COLO668 (cell line): ENCODE measurements around the gene PPM1E.
A peak's percentile ranks its signal among the peaks of the same experiment; 100 is the strongest.

ENCODE experiments used
- DNase-seq: peaks from one replicate; lab custom pipeline; 2025; ENCODE audit not compliant: unreplicated experiment; lab: John Stamatoyannopoulos, UW

PPM1E gene

DNA sequence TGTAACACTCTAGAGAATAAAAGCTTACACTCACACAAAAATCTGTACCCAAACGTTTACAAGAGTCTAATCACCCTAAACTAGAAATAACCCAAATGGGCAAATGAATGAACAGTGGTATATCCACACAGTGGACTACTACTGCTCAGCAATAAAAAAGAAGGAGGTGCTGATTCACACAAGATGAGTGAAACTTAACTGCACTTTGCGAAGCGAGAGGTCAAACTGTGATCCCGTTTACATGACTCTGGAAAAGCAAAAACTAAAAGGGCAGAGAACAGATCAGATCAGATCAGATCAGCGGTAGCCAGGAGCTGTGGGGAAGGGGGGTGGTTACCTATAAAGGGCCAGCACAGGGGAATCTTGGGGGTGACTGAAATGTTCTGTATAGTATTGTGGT, 237.7 kb downstream of the PPM1E start:
- no peak for DNase-seq

DNA sequence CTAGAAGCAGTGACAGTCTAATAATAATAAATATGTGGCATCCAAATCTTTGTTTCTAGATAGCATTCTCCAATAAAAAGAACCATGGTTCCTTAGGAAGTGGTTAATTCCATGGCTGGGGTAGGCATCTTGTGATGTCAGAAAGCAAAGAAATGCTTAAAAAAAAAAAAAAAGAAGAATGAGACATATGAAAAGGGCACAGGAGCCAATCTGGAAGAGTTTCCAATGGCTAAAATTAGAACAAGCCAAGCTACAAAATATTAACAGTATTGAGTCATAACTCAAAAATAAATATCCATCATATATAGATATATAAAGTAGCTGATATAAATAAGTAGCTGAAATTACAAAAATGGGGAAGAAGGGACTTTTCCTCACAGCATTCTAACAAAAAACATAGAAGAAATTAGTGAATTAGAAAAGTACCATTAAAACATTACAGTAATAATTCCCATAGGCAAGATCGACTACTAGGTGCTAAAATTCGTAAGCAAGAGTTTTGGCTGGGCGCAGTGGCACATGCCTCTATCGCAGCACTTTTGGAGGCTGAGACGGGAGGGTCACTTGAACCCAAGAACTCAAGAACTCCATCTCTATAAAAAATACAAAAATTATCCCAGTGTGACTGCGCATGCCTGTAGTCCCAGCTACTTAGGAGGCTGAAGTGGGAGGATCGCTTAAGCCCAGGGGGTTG, 239.7 kb downstream of the PPM1E start:
- no peak for DNase-seq

DNA sequence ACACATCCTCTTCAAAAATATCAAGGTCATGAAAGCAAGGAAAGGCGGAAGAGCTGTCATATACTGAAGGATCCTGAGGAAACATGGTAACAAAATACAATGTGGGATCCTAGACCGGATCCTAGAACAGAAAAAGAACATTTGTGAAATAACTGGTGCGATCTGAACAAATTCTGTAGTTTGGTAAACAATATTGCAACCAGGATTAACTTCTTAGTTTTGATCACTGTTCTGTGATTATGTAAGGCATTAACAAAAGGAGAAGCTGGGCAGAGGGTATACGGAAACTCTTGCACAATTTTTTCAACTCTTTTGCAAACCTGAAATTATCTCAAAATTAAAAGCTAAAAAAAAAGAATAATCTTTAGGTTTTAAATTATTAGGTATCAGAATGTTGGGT, 241.3 kb downstream of the PPM1E start:
- DNase-seq: no peak

DNA sequence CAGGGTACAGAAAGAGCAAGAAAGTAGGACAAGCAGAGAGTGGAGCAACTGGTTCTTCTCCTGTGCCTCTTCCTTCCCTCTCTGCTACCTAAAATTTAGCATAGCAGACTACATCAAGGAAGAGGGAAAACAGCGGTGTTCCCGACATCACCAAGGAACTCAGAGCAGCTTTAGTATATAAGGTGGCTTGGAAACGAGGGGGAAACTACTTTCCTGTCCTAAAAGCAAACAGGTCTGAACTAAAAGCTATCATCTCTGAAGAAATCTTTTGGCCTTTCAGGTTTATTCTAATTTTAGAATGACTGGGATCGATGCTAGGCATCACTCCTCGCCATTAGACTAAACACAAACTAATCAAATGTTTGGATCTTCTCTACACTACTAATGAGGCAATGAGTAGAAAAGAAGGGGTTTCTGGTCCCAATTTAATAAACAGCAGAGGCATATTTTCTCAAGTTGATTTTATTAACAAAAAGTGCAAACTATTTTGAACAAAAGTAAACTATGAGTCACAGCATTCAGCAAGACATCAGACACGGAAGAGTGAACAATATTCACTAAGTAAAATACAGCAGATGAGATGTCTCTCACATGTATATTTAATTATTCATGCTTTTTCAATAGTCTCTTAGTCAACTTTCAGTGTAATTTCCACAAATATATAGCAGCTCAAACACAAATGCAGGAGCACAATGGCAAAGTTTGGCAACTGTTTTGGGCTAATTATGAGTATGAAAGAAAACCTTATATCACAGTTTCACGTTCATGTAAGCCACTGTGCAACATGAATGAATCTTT, 242.3 kb downstream of the PPM1E start:
- no peak for DNase-seq

DNA sequence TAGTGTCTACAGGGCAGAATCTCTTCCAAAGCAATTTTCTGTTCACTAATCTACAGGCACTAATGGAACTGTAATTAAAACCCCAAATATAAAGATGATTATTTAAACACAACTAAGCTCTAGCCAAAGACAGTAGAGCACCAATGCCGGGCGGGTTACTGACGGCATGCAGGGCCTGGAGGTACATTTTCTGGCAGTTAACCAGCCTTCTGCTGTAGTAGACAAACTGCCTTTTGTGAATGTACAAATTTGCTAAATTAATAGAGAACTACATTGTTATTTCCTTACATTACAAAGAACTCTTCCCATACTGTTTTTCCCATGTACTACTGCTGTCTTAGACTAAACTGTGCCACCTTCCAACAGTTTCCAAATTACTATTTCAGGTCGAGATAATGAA, 243.2 kb downstream of the PPM1E start:
- no peak for DNase-seq

DNA sequence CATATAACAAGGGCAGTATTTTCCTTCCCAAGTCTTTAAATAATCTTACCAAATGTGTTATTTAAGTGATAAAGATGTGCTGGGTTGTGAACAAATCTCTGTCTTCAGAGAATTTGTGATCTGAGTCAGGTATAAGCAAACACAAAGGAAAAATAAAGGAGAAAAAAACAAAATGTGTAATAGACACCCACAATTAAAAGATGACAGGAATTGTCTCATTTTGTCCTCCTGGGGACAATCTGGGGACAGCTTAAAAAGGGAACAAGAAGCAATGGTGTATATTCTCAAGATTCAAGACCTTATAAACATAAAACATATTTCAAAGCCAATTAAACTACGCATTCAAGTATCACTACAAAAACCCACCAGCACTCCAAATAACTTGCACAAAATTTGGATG, 243.8 kb downstream of the PPM1E start:
- DNase-seq: no peak

DNA sequence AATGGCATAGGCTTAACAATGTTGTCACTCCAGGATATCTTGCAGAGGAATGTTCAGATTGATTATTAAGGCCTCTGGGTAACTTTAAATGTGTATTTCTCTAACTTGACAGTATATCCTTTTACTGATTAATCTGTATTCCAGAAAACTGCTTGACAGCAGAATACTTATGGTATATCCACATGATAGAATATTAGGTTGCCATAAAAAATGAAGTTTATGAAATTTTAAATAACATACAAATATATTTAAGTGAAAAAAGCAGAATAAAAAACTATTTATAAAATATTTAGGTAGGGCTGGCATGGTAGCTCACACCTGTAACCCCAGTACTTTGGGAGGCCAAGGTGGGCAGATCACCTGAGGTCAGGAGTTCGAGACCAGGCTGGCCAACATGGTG, 244.4 kb downstream of the PPM1E start:
- no peak for DNase-seq

DNA sequence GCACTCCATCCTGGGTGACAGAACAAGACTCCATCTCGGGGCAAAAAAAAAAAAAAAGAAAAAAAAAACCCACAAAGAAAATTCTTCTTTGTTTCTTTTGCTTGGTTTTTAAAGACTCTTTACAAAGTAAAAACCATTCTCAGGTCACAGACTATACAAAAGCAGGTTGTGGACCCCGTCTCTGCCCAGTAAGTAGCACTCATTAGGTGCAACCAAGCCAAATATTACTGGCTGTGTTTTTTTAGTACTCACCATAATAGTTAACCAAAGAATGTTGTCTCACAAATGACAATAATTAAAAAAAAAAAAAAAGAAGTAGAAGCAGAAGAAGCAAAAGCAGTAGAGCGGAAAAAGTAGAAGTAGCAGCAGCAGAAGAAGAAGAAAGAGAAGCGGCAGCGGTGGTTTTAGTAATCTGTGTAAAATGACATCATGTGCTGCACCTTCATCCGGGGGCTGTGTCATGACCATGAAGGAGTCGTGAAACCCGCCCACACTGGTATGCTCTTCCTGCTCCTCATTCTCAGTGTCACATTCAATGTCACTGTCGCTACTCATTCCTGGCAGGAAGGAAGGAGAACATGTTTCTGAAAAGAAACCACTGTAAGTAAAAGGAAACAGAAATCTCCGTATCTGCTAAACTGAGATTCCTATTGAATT, 245.6 kb downstream of the PPM1E start:
- DNase-seq: no peak

DNA sequence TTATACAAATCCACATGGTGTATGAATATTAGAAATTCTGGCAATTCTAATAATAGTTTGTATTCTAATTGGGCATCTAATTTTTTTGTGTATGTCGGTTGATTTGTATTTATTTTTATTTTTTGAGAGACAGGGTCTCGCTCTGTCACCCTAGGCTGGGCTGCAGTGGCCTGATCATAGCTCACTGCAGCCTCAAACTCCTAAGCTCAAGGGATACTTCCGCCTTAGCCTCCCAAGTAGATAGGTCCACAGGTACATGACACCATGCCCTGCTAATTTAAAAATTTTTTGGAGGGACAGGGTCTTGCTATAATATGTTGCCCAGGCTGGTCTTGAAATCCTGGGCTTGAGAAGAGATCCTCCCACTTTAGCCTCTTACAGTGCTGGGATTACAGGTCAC, 246.5 kb downstream of the PPM1E start:
- no peak for DNase-seq

DNA sequence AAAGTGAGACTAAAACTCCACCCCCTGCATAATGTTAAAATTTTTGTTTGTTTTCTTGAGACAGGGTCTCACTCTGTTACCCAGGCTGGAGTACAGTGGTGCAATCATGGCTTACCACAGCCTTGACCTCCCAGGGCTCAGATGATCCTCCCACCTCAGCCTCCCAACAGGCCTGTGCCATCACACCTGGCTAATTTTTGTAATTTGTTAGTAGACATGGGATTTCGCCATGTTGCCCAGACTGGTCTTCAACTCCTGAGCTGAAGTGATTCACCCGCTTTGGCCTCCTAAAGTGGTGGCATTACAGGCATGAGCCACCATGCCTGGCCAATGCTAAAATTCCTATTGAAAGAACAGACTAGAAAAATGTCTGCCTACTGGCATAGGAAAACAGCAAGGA, 247.2 kb downstream of the PPM1E start:
- DNase-seq: no peak

DNA sequence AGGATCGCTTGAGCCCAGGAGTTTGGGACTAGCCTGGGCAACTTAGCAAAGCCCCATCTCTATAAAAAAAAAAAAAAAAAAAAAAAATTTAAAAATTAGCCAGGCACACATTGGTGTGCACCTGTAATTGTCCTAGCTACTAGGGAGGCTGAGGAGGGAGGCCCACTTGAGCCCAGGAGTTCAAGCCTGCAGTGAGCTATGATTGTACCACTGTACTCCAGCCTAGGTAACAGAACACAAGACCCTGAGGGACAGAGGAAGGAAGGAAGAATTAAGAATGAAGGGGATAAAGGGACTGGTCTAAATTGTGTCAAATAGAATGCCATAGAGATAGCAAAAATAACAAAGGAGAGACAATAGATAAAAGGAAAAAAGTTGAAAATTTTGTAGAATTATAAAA, 248.2 kb downstream of the PPM1E start:
- no peak for DNase-seq

DNA sequence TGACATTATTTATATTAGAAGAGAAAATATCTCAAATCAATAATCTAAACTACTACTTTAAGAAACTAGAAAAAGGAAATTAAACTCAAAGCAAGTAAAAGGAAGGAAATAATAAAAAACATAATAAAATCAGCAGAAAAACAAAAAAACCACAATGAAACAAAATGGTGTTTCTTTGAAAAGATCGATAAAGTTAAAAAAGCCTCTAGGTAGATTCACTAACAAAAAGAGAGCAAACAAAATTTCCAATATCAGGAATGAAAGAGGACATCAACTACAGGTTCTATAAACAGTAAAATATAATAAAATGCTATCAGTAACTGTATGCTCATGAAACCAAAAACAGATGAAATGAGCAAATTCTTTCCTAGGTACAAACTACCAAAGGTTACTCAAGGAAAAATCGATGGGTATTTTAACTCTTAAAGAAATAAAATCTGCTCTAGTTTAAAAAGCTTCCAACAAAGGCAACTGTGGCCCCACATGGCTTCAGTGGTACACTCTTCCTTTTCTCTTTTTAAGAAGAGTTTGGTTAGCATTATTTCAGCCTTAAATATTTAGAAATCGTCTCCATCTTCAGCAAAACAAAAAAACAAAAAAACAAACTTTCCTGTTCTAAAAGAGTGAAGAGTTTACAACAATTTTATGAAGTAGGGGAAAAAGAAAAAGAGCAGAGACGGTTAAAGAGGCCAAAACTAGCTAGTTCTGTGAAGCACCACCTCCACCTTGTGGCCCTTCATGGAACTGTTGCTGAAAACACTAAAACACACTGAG, 248.9 kb downstream of the PPM1E start:
- DNase-seq: peak; percentile 28

DNA sequence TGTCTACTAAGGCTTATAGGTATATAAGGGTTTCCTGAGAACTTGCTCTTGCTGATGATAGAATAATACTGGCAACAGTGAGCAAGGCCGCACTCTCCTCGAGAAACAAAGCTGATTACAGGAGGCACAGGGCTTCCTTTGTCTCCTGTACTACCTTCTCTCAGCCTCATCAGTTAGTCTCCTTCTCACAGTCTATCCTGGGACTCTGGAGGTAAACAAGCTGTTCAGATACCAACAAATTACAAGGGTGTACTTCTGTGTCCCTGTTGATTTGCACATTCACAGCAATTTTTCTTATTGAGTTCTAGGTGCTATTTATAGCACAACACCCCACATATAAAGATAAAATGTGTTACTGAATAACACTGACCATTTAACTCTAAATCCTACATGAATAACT, 252.3 kb downstream of the PPM1E start:
- no peak for DNase-seq

DNA sequence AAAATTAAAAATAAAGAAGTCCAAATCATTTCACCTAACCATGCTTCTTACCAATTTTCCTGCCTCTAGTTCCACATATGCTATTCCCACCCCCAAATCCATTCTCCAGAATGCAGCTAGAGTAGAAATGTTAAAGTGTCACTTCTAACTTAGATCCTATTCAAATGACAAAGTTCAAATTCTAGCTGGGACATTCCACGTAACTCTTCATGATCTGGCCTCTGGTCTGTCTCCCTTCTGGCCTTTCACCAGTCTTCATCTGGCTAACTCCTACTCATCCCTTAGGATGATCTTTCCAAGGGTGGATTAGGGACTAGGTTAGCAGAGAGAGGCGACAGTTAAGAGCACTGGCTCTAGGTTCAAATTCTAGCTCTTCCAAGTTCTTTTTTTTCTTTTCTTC, 253.1 kb downstream of the PPM1E start:
- DNase-seq: no peak

DNA sequence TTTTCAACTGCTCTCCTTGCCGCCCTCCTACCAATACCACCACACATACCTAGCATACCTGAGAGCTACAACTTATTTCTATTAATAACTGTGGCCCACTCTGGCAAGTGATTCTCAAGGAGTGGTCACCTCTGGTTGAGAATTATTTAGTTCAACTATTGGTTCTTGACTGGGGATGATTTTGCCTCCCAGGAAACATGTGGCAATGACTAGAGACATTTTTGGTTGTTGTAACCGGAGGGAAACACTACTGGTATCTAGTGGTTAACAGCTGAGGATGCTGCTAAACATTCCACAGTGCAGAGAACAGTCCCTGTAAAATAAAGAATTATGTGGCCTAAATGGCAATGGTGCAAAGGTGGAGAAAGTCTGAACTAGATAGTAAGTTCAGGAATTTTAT, 254.4 kb downstream of the PPM1E start:
- DNase-seq: no peak

DNA sequence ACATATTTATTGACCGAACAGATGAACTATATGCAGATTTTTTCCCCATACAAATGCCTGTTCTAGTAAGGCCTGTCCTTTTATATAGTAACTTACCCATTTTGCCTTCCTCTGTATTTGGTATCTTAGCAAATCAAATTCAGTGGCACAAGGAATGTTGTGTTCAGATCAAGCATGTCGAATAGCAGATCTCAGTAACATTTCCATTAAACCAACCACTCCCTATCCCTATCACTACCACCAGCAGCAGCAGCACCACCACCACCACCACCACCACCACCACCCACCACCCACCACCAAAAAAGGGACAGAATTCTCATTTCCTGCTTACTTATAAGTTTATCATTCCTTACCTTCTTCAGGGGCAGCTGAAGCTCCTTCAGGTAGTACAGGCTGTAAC, 256.3 kb downstream of the PPM1E start:
- no peak for DNase-seq

DNA sequence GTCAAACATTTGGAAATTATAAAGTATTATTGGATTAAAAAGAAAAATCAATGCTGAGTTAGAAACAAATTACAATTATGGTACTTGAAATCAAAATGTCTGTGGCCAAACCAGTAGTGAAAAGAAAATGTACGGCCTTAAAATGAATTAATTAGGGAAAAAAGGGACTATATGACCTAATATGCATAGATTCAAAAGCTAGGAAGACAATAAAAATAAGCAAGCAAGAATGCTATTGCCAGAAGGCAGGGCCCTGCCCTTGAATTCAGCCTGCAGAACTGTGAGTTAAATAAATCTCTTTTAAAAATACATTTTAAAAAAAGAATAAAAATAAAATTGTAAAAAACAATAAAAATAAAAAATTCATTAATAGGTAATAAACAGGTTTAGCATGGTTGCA, 262.4 kb downstream of the PPM1E start:
- DNase-seq: no peak

DNA sequence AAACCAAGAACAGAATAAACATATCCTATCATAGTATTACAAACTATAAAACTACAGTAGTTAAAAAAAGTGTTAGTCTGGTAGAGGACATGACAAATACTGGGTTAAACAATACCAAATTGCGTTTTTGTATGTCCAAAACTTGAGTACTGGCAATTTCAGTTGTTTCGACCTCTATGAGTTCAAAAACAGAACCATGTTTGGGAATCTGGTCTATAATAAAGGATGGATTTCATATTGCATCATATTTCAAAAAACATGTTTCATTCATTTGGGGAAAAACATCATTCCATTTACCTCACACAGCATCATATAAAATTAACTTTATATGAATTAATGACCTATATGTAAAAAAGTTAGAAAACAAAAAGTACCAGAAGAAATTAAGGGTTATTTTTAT, 269.3 kb downstream of the PPM1E start:
- no peak for DNase-seq

DNA sequence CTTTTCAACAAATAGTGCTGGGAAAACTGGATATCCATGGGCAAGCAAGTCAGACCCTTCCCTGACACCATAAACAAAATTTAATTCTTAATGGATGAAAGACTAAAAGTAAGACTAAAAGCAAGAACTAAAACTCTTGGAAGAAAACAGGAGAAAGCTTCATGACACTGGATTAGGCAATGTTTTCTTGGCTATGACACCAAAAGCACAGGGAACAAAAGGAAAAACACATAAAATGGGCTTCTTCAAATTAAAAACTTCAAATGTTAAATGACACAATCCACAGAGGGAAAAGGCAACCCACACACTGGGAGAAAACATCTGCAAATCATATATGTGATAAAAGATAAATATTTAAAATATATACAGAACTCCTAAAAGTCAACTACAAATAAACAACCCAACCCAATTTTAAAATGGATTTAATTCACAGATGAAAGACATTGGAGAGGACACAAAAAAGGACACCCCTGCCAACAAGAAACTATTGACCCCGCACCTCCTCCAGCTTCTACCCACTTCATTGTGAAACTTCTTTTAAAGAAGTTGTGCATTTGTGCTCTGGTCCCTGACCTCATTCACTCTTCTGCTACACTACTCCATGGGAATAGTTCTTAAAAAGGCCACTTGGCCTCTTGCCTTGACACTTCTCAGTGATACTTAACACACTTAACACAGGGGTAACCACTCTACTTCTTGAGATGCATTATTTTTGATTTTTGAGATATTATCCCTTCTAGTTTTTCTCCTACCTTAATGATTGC, 270.7 kb downstream of the PPM1E start:
- DNase-seq: no peak

DNA sequence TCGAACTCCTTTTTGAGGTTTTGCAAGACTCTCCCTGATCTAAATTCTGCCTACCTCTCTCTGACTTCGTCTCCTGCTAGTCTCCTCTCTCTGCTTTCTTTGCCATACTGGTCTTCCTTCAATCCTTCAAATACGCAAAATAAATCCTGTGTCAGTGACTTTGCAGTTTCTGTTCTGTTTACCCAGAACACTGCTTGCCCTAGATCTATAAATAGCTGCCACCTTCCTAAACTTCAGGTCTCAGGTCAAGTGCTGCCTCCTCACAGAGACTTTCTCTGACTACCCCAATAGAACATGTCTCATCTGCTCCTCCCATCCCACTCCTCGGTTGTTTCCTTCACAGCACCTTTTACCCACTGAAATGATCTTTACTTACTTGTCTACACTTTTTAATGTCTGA, 272.1 kb downstream of the PPM1E start:
- DNase-seq: no peak

DNA sequence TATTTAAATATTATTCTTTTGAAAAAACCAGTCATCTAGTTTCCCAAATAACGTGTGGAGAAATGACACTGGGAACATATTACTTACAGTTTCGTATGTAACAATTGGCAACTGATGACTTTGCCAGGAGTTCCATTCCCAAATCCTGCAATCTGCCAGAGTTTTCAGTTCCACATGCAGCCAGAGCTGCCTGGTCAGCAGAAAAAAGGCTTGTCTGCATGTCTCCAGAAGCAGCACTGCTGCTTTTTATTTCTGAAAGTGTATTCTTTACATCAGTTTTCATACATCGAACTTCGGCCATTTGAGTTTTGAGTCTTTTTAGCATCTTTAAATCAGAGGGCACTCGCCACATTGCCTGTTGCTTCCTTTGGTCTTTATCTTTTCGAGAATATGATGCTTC, 272.7 kb downstream of the PPM1E start:
- no peak for DNase-seq
